Measurements from ENCODE around the gene TMCC1.

GRCh38 chr3:129599607-129600006 lies 293.9 kb downstream of the TMCC1 start:
- TF ChIP-seq POLR2A (IDR thresholded peaks at IDR 0.05; ENCODE audit: low read length) (no peak), GATA1 (IDR thresholded peaks at IDR 0.05; ENCODE audit: low read depth, low read length) (no peak)
